CD4-positive, alpha-beta T cell treated with Interleukin-2 at 100 ng/mL for 4 hours (primary cell): ENCODE measurements around the gene WDR54.
"Not testable (repeated sequence)": the region's sequence is repeated elsewhere in the genome, so short reads cannot be mapped to it uniquely, and the experiment has no call there.

Experiments used
- DNase-seq: peaks from one replicate; pipeline ENCODE4 v3.0.0-alpha.2; 2020; ENCODE audit warnings: low spot score

The WDR54 gene

DNA sequence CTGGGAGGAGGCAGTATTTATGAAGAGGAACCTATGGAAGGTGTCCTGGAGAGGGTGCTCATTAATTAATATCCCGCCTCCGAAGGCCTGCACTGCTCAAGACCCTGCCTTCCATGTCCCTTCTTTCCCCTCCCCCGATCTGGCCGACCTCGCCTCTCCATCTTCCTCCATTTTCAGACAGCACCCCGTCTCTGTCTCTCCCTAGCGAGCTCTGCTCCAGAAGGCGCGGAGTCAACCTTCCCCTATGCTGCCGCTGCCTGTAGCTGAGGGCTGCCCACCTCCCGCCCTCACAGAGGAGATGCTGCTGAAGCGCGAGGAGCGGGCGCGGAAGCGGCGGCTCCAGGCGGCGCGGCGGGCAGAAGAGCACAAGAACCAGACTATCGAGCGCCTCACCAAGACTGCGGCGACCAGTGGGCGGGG is 35.6 kb downstream of the WDR54 start:
- DNase-seq, result no peak

DNA sequence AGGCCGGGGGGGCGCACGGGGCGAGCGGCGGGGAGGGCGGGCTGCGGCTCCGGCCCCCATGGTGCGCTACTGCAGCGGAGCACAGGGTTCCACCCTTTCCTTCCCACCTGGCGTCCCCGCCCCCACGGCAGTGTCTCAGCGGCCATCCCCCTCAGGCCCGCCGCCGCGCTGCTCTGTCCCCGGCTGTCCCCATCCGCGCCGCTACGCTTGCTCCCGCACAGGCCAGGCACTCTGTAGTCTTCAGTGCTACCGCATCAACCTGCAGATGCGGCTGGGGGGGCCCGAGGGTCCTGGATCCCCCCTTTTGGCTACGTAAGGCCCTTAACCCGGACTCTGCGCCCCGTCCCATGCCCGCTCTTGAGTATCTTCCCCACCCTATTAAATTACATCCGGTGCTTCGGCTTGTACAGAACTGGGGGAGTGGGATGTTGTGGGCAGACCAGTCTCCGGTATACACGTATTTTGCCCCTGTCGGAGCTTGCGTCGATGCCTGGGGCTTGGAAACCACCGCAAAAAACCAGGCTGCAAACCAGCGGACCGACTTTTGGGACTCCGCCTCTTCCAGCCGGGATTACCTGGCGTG is 36.1 kb downstream of the WDR54 start:
- peak; percentile 83 for DNase-seq

- peak; percentile 100 for DNase-seq
Observed at GRCh38 chr2:74458132-74458937, 36.8 kb downstream of the WDR54 start, which contains the start of gene WBP1. Gene WBP1 (plus strand): TSS chr2:74458438. CDS start chr2:74458603, 165 bp downstream.

GRCh38 chr2:74458938-74459363 is 37.4 kb downstream of the WDR54 start:
- no peak for DNase-seq

DNA sequence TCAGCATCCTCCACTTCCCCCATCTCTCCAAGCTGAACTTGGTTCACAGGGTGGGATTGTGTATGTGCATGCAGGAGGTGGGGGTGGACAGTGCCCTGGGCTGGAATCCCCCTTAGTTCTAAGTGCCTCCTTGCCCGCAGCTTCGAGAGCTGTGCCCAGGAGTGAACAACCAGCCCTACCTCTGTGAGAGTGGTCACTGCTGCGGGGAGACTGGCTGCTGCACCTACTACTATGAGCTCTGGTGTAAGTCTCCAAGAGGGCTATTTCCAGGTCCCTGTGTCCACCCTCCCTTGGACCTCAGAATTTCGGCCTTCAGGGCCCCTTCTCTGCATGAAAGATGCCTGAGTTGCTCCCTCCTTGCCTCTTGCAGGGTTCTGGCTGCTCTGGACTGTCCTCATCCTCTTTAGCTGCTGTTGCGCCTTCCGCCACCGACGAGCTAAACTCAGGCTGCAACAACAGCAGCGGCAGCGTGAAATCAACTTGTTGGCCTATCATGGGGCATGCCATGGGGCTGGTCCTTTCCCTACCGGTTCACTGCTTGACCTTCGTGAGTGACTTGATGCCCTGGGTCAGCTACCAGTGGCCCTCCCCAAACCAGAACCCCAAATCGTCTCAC is 38.1 kb downstream of the WDR54 start:
- not testable (repeated sequence) for DNase-seq

- DNase-seq, result not testable (repeated sequence)
Observed at GRCh38 chr2:74460187-74460586, 38.7 kb downstream of the WDR54 start.

- no peak for DNase-seq
Observed at GRCh38 chr2:74461187-74462053, 39.9 kb downstream of the WDR54 start.

DNA sequence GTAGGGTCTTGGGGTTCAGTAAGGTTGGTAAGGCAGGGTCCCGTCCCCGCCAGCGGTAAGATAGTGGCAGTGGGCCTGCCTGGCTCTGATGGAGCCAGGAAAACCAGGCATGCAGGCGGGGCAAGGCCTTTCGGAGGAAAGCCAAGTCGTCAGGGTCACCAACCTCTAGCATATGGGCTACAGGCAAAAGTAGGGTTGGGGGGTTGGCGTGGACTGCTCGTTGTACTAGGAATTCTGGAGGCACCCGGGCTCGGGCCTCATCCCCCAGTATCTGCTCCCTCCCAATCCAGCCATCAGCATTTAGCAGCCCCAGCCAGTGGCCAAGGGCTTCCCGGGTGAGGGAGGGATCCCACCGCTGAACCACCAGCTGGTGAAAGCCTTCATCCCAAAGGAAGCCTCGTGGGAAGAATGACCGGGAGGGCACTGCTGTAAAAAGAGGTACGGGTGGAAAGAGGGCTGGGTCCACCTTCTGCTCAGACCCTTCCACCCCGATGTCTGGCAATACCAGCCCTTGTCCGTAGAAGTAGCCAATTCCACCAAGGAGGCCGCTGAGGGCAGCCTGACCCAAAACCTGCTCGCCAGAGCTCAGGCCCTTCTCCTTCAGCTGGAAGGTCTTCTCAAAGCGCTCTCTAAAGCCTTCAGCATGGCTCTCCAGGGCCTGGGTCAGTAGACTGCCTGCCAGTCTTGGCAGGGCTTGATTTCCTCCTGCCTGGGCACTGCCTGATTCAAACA is 40.7 kb downstream of the WDR54 start:
- no peak for DNase-seq

- no peak for DNase-seq
Observed at GRCh38 chr2:74462786-74463105, 41.2 kb downstream of the WDR54 start.

GRCh38 chr2:74464406-74464805 is 42.9 kb downstream of the WDR54 start:
- DNase-seq, result no peak

DNA sequence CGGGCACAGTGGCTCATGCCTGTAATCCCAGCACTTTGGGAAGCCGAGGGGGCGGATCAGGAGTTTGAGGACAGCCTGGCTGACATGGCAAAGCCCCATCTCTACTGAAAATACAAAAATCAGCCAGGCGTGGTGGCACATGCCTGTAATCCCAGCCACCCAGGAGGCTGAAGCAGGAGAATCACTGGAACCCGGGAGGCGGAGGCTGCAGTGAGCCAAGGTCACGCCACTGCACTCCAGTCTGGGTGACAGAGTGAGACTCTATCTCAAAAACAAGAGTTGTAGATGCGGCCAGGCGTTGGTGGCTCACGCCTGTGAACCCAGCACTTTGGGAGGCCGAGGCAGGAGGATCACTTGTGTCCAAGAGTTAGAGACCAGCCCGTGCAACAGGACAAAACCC is 49.2 kb downstream of the WDR54 start:
- DNase-seq, result not testable (repeated sequence)

DNA sequence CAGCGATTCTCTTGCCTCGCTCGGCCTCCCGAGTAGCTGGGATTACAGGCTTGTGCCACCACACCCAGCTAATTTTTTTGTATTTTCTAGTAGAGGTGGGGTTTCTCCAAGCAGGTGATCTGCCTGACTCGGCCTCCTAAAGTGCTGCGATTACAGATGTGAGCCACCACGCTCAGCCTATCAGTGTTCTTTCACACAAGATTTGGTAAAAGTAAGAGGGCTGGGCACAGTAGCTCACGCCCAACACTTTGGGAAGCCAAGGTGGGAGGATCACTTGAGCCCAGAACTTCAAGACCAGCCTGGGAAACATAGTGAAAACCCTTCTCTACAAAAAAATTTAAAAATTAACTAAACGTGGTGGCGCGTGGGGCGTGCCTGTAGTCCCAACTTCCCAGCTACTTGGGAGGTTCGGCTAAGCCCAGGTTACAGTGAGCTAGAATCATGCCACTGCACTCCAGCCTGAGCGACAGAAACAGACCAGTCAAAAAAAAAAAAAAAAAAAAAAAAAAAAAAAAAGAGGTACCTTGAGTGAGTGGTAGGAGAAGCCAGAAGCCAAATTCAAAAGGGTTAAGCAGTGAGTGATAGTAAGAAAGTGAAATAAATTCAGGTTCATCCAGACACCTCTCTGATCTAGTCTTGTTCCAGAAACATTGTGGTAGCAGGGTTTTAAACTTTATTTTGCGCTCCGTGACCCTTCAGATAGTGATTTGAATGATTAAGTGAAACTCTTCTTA is 50.0 kb downstream of the WDR54 start:
- DNase-seq, result no peak

DNA sequence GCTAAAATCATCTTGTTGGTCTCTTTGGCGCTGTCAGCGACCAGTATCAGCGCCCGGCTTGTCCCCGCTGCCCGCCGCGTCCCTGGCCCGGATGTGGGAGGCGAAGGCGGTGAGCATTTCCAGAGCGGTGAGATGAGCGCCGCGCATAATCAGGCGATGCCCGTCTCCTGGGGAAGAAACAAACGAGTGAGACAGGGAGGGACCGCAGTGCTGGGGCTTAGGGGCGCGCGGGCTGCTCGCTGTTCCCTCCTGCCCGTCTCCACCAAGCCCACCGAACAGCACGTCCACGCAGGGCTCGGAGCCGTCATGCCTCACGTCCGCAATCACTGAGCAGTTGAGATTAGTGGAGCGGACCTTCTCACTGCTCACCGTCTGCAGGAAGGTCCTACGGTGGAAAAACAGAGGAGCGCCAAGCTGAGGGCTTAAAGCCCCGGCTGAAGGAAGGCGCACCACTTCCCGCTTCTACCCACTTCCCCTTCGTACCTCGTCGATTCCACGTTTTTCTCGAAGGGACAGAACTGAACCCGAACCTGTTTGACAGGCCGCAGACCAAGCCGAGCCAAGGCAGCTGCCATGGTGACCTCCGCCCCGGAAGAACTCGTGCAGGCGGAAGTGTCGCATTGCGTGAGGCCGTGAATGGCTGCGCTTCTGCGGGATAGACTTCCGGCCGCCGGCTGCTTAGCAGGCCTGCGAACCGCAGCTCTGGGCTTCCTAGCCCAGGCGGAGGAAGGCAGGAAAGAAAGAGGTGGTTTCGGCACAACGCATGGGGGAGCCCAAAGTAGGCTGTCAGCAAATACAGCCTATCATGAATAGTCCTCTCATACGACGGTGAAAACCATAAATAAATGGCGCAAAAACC is 50.8 kb downstream of the WDR54 start, which contains the start of gene MRPL53:
TSS of gene MRPL53 (minus strand) at position 595 of the 859 bp plus-strand sequence. CDS start at position 575, 20 bp downstream.
- DNase-seq, result peak; percentile 96

DNA sequence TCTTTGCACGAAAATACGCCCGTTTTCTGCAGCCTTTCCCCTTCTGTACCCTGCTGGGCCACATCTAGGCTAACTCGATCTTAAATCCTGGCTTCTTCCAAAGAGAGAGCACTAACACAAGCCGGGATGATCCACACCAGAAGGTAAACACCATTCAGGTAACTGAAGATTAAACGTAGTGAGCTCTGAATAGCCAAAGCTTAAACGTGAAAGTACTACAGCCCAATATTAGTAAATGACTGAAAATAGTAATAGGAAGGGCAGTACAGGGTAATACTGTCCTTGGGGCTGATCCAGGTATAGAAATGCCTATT is 51.4 kb downstream of the WDR54 start:
- no peak for DNase-seq

DNA sequence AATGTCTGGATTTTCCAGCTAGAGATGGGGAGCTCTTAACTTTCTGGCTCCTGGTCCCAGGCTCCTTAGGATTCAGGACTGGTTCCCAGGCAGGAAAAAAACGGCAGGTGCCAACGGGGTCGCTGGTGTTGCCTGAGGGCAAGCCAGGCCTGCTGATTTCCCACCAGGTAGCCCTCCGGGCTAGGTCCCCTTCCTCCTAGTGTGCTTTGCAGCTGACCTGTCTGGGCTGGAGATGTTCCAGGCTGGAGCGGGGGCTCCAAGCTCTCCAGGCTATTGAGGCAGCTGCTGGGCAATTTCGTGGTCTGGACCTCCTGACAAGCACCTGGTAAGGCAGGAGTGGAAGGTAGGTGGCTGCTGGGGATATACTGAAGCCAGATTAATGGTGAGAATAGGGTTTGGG is 53.0 kb downstream of the WDR54 start:
- DNase-seq, result no peak

DNA sequence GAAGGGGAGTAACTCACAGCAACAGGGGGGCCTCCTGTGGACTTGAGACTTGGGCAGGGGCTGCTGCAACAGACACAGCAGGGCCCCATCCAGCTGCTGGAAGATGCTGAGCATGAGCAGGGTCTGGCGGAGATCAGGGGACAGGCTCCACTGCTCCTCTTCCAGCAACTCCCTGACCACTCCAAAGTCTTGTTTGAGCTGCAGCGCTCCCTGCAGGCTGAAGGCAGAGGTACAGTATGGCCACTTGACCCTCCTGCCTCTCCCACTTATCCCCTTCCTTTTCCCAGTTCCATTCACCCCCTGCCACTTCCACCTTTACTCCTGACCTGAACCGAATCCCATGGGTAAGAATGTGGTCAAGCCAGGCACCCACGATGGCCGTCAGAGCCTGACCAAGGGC is 53.4 kb downstream of the WDR54 start:
- no peak for DNase-seq
